Measurements from ENCODE around the gene EMILIN1.

The EMILIN1 gene

GRCh38 chr2:27091746-27092695 is 13.6 kb downstream of the EMILIN1 start:
- TF ChIP-seq, protein P1, sequence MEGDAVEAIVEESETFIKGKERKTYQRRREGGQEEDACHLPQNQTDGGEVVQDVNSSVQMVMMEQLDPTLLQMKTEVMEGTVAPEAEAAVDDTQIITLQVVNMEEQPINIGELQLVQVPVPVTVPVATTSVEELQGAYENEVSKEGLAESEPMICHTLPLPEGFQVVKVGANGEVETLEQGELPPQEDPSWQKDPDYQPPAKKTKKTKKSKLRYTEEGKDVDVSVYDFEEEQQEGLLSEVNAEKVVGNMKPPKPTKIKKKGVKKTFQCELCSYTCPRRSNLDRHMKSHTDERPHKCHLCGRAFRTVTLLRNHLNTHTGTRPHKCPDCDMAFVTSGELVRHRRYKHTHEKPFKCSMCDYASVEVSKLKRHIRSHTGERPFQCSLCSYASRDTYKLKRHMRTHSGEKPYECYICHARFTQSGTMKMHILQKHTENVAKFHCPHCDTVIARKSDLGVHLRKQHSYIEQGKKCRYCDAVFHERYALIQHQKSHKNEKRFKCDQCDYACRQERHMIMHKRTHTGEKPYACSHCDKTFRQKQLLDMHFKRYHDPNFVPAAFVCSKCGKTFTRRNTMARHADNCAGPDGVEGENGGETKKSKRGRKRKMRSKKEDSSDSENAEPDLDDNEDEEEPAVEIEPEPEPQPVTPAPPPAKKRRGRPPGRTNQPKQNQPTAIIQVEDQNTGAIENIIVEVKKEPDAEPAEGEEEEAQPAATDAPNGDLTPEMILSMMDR (IDR thresholded peaks at IDR 0.05; ENCODE audit: low read depth, low read length, missing control alignments), result no peak
- H3K4me3 ChIP-seq (replicated peaks; ENCODE audit: low read depth, low read length), result no peak overlapping the region
- DNase-seq (ENCODE audit: extremely low read depth, low read depth), result no peak

DNA sequence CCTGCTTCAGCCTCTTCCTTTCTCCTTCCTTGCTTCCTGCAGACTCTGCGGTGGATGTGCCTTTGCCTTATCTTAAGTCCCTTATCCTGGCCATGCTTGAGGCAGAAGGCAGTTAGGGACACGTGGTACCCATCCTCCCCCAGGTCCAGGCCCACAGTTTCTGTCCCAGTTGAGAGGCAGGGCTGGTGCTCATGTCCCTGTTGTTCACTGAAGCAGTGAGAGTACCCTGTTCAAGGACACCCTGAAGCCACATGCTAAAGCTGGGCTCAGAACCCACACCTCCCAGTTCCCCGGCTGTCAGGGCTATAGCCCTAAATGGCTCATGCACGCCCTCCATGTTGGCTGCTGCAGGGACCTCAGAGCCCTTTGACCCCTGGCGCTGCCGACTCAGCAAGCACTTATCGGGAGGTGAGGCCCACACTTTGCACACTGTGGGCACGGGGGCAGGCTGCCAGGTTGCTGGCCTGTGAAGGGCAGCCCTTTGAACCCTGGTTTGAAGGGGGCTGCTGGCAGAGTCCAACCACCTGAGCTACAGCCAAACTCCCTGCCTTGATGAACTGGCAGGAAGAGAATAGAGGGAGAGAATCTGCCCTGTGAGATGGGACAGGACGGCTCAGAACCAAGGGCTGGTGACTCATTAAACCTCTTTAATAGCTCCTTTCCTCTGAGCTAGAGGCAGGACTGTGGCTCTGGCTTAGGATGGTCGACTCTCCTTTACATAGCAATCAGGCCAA is 14.4 kb downstream of the EMILIN1 start:
- TF ChIP-seq, protein P1 (IDR thresholded peaks at IDR 0.05; ENCODE audit: low read depth, low read length, missing control alignments), result no peak
- DNase-seq (ENCODE audit: extremely low read depth, low read depth), result no peak
- H3K4me3 ChIP-seq (replicated peaks; ENCODE audit: low read depth, low read length), result no peak overlapping the region

DNA sequence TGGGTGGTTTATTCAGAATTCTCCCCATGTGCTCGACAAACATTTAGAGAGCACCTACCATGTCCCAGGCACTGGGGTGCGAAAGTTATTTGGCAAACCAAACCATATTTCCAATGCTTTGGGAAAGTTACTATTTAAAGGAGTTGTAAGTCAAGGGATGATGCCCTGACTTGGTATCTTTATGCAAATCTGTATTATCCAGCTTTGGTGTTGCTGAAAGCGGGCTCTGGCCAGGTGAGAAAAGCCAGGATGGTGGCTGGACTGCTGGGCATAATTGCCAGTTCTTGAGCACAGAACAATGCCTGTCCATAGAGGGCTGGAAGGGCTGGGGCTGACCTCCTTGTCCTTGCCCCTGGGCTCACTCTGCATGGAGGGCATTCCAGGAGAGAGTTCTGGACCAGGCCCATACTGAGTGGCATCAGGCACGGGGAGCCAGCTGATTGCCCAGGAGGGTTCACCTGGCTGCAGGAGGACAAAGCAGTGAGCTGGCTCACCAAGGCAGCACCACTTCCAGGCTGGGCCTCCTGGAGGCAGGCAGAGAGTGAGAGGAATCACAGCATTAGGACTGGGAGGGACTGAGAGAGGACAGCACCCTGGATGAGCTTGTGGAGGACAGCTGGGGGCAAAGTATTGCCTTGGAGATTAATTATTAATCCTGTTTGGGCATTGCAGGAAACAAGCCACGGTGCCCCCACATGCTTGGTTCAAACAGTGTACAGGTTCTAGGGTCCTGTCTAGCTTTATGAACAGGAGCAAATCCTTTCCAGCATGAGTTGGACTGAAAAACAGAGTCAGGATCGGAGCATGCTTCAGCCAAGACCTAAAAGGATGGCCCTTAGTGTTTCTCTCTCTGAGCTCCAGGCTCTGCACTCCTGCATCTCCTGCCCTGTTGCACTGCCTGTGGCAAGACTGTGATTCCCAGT is 15.3 kb downstream of the EMILIN1 start:
- DNase-seq (ENCODE audit: extremely low read depth, low read depth), result no peak
- TF ChIP-seq, protein P1 (IDR thresholded peaks at IDR 0.05; ENCODE audit: low read depth, low read length, missing control alignments), result no peak
- H3K4me3 ChIP-seq (replicated peaks; ENCODE audit: low read depth, low read length), result no peak overlapping the region

DNA sequence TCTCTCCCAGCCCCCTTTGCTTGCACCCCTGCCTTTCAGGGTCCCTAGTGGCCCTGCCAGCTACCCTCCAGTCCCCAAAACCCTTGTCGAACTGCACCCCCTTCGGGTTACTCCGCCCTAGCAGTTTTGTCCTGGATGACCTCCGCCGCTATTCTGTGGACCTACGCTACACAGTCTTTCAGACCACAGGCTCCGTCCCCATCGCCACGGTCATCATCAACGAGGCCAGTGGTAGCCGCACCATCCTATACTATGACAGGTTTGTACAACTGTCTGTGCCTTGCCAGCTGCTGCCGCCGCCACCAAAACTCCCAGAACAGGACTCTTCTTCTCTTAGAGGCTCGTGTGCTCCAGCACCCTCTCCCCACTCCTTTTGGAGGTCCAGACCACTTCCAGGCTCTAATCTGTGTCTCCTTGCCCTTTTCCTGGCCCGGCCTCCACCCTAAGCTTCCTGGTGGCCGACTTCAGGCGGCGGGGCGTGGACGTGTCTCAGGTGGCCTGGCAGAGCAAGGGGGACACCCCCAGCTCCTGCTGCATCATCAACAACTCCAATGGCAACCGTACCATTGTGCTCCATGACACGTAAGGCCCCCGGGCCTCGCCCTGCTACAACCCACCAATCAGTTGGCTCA is 16.1 kb downstream of the EMILIN1 start:
- H3K4me3 ChIP-seq (replicated peaks; ENCODE audit: low read depth, low read length), result no peak overlapping the region
- TF ChIP-seq, protein P1 (IDR thresholded peaks at IDR 0.05; ENCODE audit: low read depth, low read length, missing control alignments), result no peak

DNA sequence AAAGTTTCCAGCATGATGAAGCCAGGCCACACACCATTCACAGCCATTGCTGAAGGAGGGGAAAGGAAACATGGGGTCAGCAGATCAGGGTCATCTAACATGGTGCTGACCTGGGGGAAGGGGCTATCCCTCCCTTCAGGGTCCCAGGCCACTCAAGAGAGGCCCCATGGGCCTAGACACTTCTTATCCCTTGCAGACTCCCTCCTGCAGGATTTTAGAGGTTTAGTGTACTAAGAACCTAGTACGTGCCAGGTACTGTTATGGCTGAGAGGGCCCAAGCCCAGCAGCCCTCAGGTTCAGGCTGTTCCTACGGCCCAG is 17.0 kb downstream of the EMILIN1 start:
- TF ChIP-seq, protein P1 (IDR thresholded peaks at IDR 0.05; ENCODE audit: low read depth, low read length, missing control alignments), result no peak
- no peak overlapping the region for H3K4me3 ChIP-seq (replicated peaks; ENCODE audit: low read depth, low read length)
- no peak for DNase-seq (ENCODE audit: extremely low read depth, low read depth)

More for the DNA sequence above, 16.1 kb downstream of the EMILIN1 start:
- DNase-seq (ENCODE audit: extremely low read depth, low read depth), result no peak

Data from HFF-Myc (cell line).